Hepatocyte (in vitro differentiated cells): ENCODE data around the gene PSMB2. TPM values are rescaled to one million over a fixed set of nuclear protein-coding genes. Genes with fewer than 3 reads are reported as not detected.

Experiments
- DNase-seq: peaks from one replicate; pipeline ENCODE4 v3.0.0-alpha.2; 2016; ENCODE audit warnings: low spot score
- H2AFZ ChIP-seq: fragments of 200-600 bp; sonication (generic); 2 replicates; pipeline ENCODE4 v1.6.0; 2016; ENCODE audit warnings: antibody characterized with exemption, mild to moderate bottlenecking
- H3K27ac ChIP-seq: fragments of 200-600 bp; sonication (generic); 2 replicates; pipeline ENCODE4 v1.5.1; 2016; ENCODE audit warnings: mild to moderate bottlenecking
- H3K27me3 ChIP-seq: fragments of 200-600 bp; sonication (generic); 2 replicates; pipeline ENCODE4 v1.6.1; 2016
- H3K36me3 ChIP-seq: fragments of 200-600 bp; sonication (generic); replicated peaks from 2 replicates; pipeline ENCODE4 v1.5.1; 2016; ENCODE audit warnings: low read depth; ENCODE audit not compliant: insufficient read depth
- H3K4me1 ChIP-seq: fragments of 200-600 bp; sonication (generic); 2 replicates; pipeline ENCODE4 v1.5.1; 2016; ENCODE audit warnings: mild to moderate bottlenecking, moderate library complexity; ENCODE audit not compliant: insufficient read depth
- H3K4me2 ChIP-seq: fragments of 200-600 bp; sonication (generic); 2 replicates; pipeline ENCODE4 v1.6.0; 2016
- H3K4me3 ChIP-seq: fragments of 200-600 bp; sonication (generic); 2 replicates; pipeline ENCODE4 v1.5.1; 2016; ENCODE audit warnings: mild to moderate bottlenecking
- H3K79me2 ChIP-seq: fragments of 200-600 bp; sonication (generic); 2 replicates; pipeline ENCODE4 v1.6.0; 2017; ENCODE audit warnings: mild to moderate bottlenecking
- H3K9me2 ChIP-seq: fragments of 200-600 bp; sonication (generic); replicated peaks from 2 replicates; pipeline ENCODE4 v1.6.0; 2017; ENCODE audit warnings: mild to moderate bottlenecking; ENCODE audit not compliant: insufficient read depth
- H3K9me3 ChIP-seq: fragments of 200-600 bp; sonication (generic); 2 replicates; pipeline ENCODE4 v1.5.1; 2016; ENCODE audit warnings: low read depth, mild to moderate bottlenecking
- H4K20me1 ChIP-seq: fragments of 200-600 bp; sonication (generic); 2 replicates; pipeline ENCODE4 v1.6.0; 2016; ENCODE audit warnings: mild to moderate bottlenecking; ENCODE audit not compliant: insufficient read depth, poor library complexity, severe bottlenecking
- CTCF ChIP-seq: fragments of 200-600 bp; sonication (generic); IDR thresholded peaks from 2 replicates; pipeline ENCODE4 v1.5.1; 2016; ENCODE audit warnings: antibody characterized with exemption, mild to moderate bottlenecking; ENCODE audit not compliant: poor library complexity
- EZH2 ChIP-seq: fragments of 200-600 bp; sonication (generic); IDR thresholded peaks from 2 replicates; pipeline ENCODE4 v1.6.1; 2016; ENCODE audit warnings: antibody characterized with exemption, mild to moderate bottlenecking, borderline replicate concordance
- EZH2phosphoT487 ChIP-seq: fragments of 200-600 bp; sonication (generic); IDR thresholded peaks from one replicate; pipeline ENCODE4 v1.6.1; 2018; ENCODE audit warnings: antibody characterized with exemption, mild to moderate bottlenecking, low read depth, moderate library complexity; ENCODE audit not compliant: unreplicated experiment, severe bottlenecking
- WGBS: methylation state at CpG from one replicate; pipeline ENCODE4 v1.1.6; 2016; ENCODE audit warnings: low lambda C conversion rate; ENCODE audit errors: missing lambda C conversion rate; 5-methylcytosine and 5-hydroxymethylcytosine counted together
- polyA plus RNA-seq: library from polyadenylated mRNA; unstranded; fragments of >200 nt; fragmentation: Nextera tagmentation; extraction: Ambion mirVana; gene quantifications from 2 replicates; pipeline ENCODE4 v1.2.1, GENCODE V29; 2016
- total RNA-seq: library from RNA; depleted of rRNA; stranded (reverse); fragments of >200 nt; gene quantifications from 2 replicates; pipeline ENCODE4 v1.2.3, GENCODE V29; 2014

The PSMB2 gene
- total and polyA plus RNA-seq, 2 experiments from 2014 or later, result 42.6 to 98.8 TPM

GRCh38 chr1:35555601-35556477, 85.5 kb downstream of the PSMB2 start:
- H3K27me3 ChIP-seq, result no peaks in the 10 kb centered on the region
- H2AFZ ChIP-seq, result peak overlapping the region; percentile 64
- peak overlapping the region; percentile 97 for H3K27ac ChIP-seq
- peaks cover 59% of the 10 kb centered on the region for H3K79me2 ChIP-seq
- H3K9me3 ChIP-seq, result no peaks in the 10 kb centered on the region
- TF ChIP-seq CTCF, result no peak
- no peak for TF ChIP-seq EZH2
- no peak for TF ChIP-seq EZH2phosphoT487
- H3K4me2 ChIP-seq, result peak overlapping the region; percentile 94
- no peaks in the 10 kb centered on the region for H3K9me2 ChIP-seq
- no peaks in the 10 kb centered on the region for H3K36me3 ChIP-seq
- 41% methylated on average over 10 of the region's 10 CpGs for WGBS
- H3K4me3 ChIP-seq, result peak overlapping the region; percentile 94
- peak; percentile 57 for DNase-seq
- H3K4me1 ChIP-seq, result peaks cover 25% of the 10 kb centered on the region
- peaks cover 6% of the 10 kb centered on the region for H4K20me1 ChIP-seq

GRCh38 chr1:35555212-35555584, 86.1 kb downstream of the PSMB2 start:
- Histone ChIP-seq H3K9me3 (no peaks in the 10 kb centered on the region), H3K27ac (peak overlapping the region; percentile 97), H3K4me3 (no peak overlapping the region), H3K4me1 (peaks cover 25% of the 10 kb centered on the region), H3K27me3 (no peaks in the 10 kb centered on the region), H3K79me2 (peaks cover 65% of the 10 kb centered on the region), H3K36me3 (no peaks in the 10 kb centered on the region), H3K4me2 (peak overlapping the region; percentile 94), H4K20me1 (peaks cover 10% of the 10 kb centered on the region), H2AFZ (no peak overlapping the region), H3K9me2 (no peaks in the 10 kb centered on the region)
- TF ChIP-seq EZH2phosphoT487 (no peak), CTCF (no peak)
- no peak for DNase-seq
- 48% methylated on average over 4 of the region's 4 CpGs for WGBS

GRCh38 chr1:35554266-35555211, 86.8 kb downstream of the PSMB2 start:
- Histone ChIP-seq H3K4me3 (no peak overlapping the region), H3K4me1 (peaks cover 25% of the 10 kb centered on the region), H3K36me3 (no peaks in the 10 kb centered on the region), H2AFZ (no peak overlapping the region), H3K27ac (peak overlapping the region; percentile 97), H3K9me2 (no peaks in the 10 kb centered on the region), H3K79me2 (peaks cover 72% of the 10 kb centered on the region), H3K4me2 (peak overlapping the region; percentile 94), H4K20me1 (peaks cover 10% of the 10 kb centered on the region), H3K9me3 (no peaks in the 10 kb centered on the region), H3K27me3 (no peaks in the 10 kb centered on the region)
- WGBS, result 60% methylated on average over 7 of the region's 7 CpGs
- no peak for DNase-seq
- TF ChIP-seq EZH2, result no peak
- TF ChIP-seq EZH2phosphoT487, result no peak
- TF ChIP-seq CTCF, result no peak
